ENCODE results near the gene MYO15B.

MYO15B gene

DNA sequence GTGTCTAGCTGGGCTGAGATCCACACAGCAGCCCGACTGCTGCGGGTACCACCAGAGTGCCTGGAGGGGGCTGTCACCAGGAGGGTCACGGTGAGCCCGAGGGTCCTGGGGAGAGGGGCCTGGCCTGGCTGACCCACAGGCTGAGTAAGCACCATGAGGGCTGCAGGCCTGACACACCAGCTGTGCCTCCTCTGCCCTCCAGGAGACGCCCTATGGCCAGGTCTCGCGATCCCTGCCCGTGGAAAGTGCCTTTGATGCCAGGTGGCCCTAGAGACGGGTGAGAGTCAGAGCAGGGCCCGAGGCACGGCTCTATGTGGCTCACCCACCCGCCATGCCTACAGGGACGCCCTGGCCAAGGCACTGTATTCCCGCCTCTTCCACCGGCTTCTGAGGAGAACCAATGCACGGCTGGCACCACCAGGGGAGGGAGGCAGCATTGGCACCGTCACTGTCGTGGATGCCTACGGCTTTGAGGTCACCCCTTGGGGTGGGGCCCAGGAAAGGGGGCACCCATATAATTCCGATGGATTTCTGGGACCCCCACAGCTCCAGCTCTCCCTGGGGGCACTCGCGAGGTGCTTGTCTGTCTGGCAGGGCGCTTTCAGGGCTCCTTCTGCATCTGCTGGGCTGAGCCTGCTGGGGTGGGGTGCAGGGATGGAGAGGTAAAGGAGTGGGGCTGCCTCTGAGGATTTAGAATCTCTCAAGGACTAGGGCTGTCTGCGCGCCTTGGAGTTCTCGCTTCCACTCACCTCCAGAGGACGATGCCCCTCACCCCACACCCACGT, 7.1 kb downstream of the MYO15B start:
- Mint-ChIP-seq H3K27me3 (no peaks in the 10 kb centered on the region), H3K27ac (no peak overlapping the region), H3K4me3 (no peak overlapping the region), H3K4me1 (peaks cover 10% of the 10 kb centered on the region), H3K36me3 (no peaks in the 10 kb centered on the region), H3K9me3 (no peaks in the 10 kb centered on the region)
- DNase-seq (ENCODE audit: low spot score in 2 of 2), result no peak
- no peak for ATAC-seq (ENCODE audit: low read depth)

- H3K27me3 Mint-ChIP-seq, result no peaks in the 10 kb centered on the region
- ATAC-seq (ENCODE audit: low read depth) (no peak), DNase-seq (ENCODE audit: low spot score in 2 of 2) (no peak)
- no peaks in the 10 kb centered on the region for H3K36me3 Mint-ChIP-seq
- no peaks in the 10 kb centered on the region for H3K9me3 Mint-ChIP-seq
- no peak overlapping the region for H3K4me3 Mint-ChIP-seq
- H3K4me1 Mint-ChIP-seq, result peaks cover 7% of the 10 kb centered on the region
- no peak overlapping the region for H3K27ac Mint-ChIP-seq
These were observed 7.8 kb downstream of the MYO15B start for GRCh38 chr17:75595284-75595919.

- peaks cover 5% of the 10 kb centered on the region for H3K4me1 Mint-ChIP-seq
- H3K4me3 Mint-ChIP-seq, result no peak overlapping the region
- ATAC-seq (ENCODE audit: low read depth) (no peak), DNase-seq (ENCODE audit: low spot score in 2 of 2) (no peak)
- no peaks in the 10 kb centered on the region for H3K36me3 Mint-ChIP-seq
- no peaks in the 10 kb centered on the region for H3K27me3 Mint-ChIP-seq
- no peak overlapping the region for H3K27ac Mint-ChIP-seq
- H3K9me3 Mint-ChIP-seq, result no peaks in the 10 kb centered on the region
These were observed 8.3 kb downstream of the MYO15B start for GRCh38 chr17:75595920-75596313.

DNA sequence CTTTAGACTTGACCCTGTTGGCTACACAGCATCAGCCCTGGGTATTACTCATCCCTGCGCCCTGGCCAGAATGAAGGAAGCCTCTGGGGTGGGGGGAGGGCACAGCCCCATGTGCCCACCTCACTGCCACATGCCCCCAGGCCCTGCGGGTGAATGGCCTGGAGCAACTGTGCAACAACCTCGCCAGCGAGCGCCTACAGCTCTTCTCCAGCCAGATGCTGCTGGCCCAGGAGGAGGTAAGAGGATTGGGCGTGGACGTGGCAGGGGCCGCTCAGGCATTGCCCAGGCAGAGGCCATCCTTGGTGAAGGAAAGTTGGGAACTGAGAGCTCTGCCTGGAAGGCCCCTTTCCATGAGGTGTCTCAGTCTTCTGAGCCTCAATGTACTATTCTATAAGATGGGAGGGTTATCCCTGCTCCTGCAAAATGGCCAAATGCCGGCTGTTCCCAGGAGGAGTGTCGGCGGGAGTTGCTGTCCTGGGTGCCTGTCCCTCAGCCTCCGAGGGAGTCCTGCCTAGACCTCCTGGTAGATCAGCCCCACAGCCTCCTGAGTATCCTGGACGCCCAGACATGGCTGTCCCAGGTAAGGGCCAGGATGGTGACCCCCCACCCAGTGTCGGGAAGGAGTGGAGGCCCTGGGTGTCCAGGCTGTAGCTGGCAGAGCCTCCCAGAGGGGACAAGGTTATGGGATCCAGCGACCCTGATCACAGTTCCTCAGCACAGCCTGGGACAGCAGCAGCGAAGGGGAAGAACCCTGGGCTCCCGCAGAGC, 8.9 kb downstream of the MYO15B start:
- Mint-ChIP-seq H3K27ac (no peak overlapping the region), H3K36me3 (no peaks in the 10 kb centered on the region), H3K27me3 (no peaks in the 10 kb centered on the region), H3K4me3 (no peak overlapping the region), H3K9me3 (no peaks in the 10 kb centered on the region), H3K4me1 (peaks cover 4% of the 10 kb centered on the region)
- ATAC-seq (ENCODE audit: low read depth), result no peak
- no peak for DNase-seq (ENCODE audit: low spot score in 2 of 2)

- H3K27me3 Mint-ChIP-seq, result peaks cover 2% of the 10 kb centered on the region
- no peak overlapping the region for H3K4me3 Mint-ChIP-seq
- ATAC-seq (ENCODE audit: low read depth), result peak; percentile 88
- peaks cover 7% of the 10 kb centered on the region for H3K4me1 Mint-ChIP-seq
- H3K36me3 Mint-ChIP-seq, result peaks cover 1% of the 10 kb centered on the region
- H3K27ac Mint-ChIP-seq, result no peak overlapping the region
- no peaks in the 10 kb centered on the region for H3K9me3 Mint-ChIP-seq
- DNase-seq (ENCODE audit: low spot score in 2 of 2), result peak; percentile 67 to 69
These were observed 13.7 kb downstream of the MYO15B start for GRCh38 chr17:75601057-75601987.

DNA sequence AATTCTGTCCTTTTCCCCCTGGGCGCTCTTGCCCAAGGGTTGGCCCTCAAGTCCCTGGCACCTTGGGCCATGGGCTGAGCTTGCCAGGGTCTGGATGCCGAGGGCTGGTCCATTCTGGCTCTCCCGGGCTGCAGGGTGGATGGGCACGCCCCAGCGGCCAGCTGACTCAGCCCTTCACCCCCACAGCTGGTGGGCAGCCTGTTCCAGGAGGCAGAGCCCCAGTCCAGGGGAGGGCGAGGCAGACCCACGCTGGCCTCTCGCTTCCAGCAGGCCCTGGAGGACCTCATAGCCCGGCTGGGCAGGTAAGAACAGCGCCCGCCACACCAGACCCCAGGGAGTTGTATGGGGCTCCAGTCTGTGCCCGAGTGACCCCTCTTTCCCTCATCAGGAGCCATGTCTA, 15.0 kb downstream of the MYO15B start:
- Mint-ChIP-seq H3K27me3 (peaks cover 2% of the 10 kb centered on the region), H3K4me1 (peaks cover 7% of the 10 kb centered on the region), H3K9me3 (no peaks in the 10 kb centered on the region), H3K4me3 (no peak overlapping the region), H3K27ac (no peak overlapping the region), H3K36me3 (peaks cover 3% of the 10 kb centered on the region)
- ATAC-seq (ENCODE audit: low read depth), result no peak
- no peak for DNase-seq (ENCODE audit: low spot score in 2 of 2)

GRCh38 chr17:75603123-75603522, 15.5 kb downstream of the MYO15B start:
- H3K36me3 Mint-ChIP-seq, result peaks cover 3% of the 10 kb centered on the region
- H3K27ac Mint-ChIP-seq, result peak overlapping the region; percentile 24
- no peak overlapping the region for H3K4me3 Mint-ChIP-seq
- peaks cover 2% of the 10 kb centered on the region for H3K27me3 Mint-ChIP-seq
- no peak for ATAC-seq (ENCODE audit: low read depth)
- H3K4me1 Mint-ChIP-seq, result peaks cover 7% of the 10 kb centered on the region
- no peaks in the 10 kb centered on the region for H3K9me3 Mint-ChIP-seq
- no peak for DNase-seq (ENCODE audit: low spot score in 2 of 2)

GRCh38 chr17:75604034-75604695, 16.6 kb downstream of the MYO15B start:
- no peak for ATAC-seq (ENCODE audit: low read depth)
- Mint-ChIP-seq H3K36me3 (peaks cover 3% of the 10 kb centered on the region), H3K27me3 (peaks cover 2% of the 10 kb centered on the region), H3K27ac (no peak overlapping the region), H3K4me3 (no peak overlapping the region), H3K9me3 (no peaks in the 10 kb centered on the region), H3K4me1 (peaks cover 7% of the 10 kb centered on the region)
- DNase-seq (ENCODE audit: low spot score in 2 of 2), result no peak

DNA sequence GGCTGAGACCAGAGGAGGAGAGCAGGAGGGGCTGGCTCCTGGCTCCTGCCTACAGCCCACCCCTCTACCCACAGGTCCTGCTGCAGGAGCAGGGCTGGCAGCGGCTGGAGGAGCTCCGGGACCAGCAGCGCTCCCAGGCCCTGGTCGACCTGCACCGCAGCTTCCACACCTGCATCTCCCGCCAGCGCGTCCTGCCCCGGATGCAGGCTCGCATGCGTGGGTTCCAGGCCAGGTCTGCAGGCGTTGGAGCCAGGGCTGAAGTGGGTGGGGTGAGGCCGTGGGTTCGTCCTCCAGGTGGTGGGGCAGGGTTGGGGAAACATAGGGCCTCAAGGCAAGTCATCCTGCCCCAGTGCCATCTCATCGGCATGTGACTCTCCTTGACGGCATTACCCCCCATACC, 18.2 kb downstream of the MYO15B start:
- Mint-ChIP-seq H3K4me3 (no peak overlapping the region), H3K9me3 (no peaks in the 10 kb centered on the region)

DNA sequence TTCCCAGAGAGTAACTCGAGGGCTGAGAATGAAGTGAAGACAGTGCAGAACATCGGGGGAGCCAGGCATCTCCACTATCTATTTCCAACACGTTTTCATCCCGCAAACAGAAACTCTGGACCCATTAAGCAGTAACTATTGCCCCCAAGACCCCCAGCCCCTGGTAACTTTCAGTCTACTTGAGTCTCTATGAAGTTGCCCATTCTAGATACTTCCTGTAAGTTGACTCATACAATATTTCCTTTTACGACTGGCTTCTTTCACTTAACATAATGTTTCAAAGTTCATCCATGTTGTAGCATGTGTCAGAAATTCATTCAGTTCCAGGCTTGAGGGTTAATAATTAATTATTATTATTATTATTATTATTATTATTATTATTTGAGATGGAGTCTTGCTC, 19.5 kb downstream of the MYO15B start:
- peaks cover 2% of the 10 kb centered on the region for H3K27me3 Mint-ChIP-seq
- no peaks in the 10 kb centered on the region for H3K9me3 Mint-ChIP-seq
- no peak for ATAC-seq (ENCODE audit: low read depth)
- H3K27ac Mint-ChIP-seq, result no peak overlapping the region
- peaks cover 3% of the 10 kb centered on the region for H3K4me1 Mint-ChIP-seq
- H3K4me3 Mint-ChIP-seq, result no peak overlapping the region
- DNase-seq (ENCODE audit: low spot score in 2 of 2), result no peak
- H3K36me3 Mint-ChIP-seq, result peaks cover 6% of the 10 kb centered on the region

More for the DNA sequence above, 18.2 kb downstream of the MYO15B start:
- Mint-ChIP-seq H3K27me3 (peaks cover 2% of the 10 kb centered on the region), H3K4me1 (peaks cover 7% of the 10 kb centered on the region), H3K36me3 (peaks cover 3% of the 10 kb centered on the region), H3K27ac (no peak overlapping the region)
- DNase-seq (ENCODE audit: low spot score in 2 of 2), result no peak
- ATAC-seq (ENCODE audit: low read depth), result no peak

GRCh38 chr17:75610103-75610984, 22.7 kb downstream of the MYO15B start:
- no peaks in the 10 kb centered on the region for H3K9me3 Mint-ChIP-seq
- no peak overlapping the region for H3K27ac Mint-ChIP-seq
- H3K4me1 Mint-ChIP-seq, result no peaks in the 10 kb centered on the region
- H3K27me3 Mint-ChIP-seq, result no peaks in the 10 kb centered on the region
- ATAC-seq (ENCODE audit: low read depth) (no peak), DNase-seq (ENCODE audit: low spot score in 2 of 2) (no peak)
- H3K4me3 Mint-ChIP-seq, result no peak overlapping the region
- peaks cover 4% of the 10 kb centered on the region for H3K36me3 Mint-ChIP-seq

DNA sequence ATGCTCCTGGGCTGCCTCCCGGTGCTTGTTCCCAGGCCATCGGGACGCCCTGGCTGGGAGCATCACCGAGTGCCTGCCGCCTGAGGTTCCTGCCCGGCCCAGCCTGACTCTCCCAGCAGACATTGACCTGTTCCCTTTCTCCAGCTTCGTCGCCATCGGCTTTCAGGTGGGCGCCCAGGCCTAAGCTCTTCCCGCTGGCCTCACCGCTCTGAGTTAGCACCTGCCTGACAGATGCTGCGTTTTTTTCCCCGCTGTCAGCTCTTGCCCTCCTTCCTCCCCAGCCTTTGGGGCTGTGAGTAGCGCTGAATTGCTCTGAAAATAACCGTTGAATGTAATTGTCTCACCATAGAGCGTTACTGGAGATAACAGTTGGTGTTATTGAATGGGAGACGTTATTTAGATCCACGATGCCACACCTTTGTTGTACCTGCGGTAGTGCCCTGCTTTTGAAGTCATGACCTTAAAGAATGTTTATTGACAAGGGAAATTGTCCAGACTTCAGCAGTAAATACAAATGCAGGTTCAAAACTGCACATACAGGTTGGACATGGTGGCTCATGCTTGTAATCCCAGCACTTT, 24.3 kb downstream of the MYO15B start:
- DNase-seq (ENCODE audit: low spot score in 2 of 2), result no peak
- Mint-ChIP-seq H3K27ac (no peak overlapping the region), H3K4me3 (no peak overlapping the region), H3K9me3 (no peaks in the 10 kb centered on the region), H3K27me3 (no peaks in the 10 kb centered on the region), H3K36me3 (peaks cover 2% of the 10 kb centered on the region), H3K4me1 (no peaks in the 10 kb centered on the region)
- no peak for ATAC-seq (ENCODE audit: low read depth)

All from memory B cell (primary cell).